ENCODE data around the gene EPS8L1. TPM values are rescaled to one million over a fixed set of nuclear protein-coding genes. Genes with fewer than 3 reads are reported as not detected.

Gene EPS8L1
- total and polyA plus RNA-seq, 2 donors = 3.0 to 8.1 TPM

DNA sequence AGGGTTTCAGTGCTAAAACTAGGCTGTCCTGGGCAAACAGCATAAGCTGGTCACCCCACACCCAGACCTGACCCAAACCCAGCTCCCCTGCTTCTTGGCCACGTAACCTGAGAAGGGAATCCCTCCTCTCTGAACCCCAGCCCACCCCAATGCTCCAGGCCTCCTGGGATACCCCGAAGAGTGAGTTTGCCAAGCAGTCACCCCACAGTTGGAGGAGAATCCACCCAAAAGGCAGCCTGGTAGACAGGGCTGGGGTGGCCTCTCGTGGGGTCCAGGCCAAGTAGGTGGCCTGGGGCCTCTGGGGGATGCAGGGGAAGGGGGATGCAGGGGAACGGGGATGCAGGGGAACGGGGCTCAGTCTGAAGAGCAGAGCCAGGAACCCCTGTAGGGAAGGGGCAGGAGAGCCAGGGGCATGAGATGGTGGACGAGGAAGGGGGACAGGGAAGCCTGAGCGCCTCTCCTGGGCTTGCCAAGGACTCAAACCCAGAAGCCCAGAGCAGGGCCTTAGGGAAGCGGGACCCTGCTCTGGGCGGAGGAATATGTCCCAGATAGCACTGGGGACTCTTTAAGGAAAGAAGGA lies 39.0 kb downstream of the EPS8L1 start:
- DNase-seq (ENCODE audit: extremely low spot score) = no peak
- no peak overlapping the region for H3K27ac ChIP-seq (ENCODE audit: low read depth)
- no peaks in the 10 kb centered on the region for H3K4me1 ChIP-seq (ENCODE audit: insufficient read depth)
- no peak overlapping the region for H3K4me3 ChIP-seq (ENCODE audit: low read depth, low read length)
- WGBS = 70% methylated on average over 9 of the region's 9 CpGs
- H3K36me3 ChIP-seq (ENCODE audit: insufficient read depth) = no peaks in the 10 kb centered on the region

DNA sequence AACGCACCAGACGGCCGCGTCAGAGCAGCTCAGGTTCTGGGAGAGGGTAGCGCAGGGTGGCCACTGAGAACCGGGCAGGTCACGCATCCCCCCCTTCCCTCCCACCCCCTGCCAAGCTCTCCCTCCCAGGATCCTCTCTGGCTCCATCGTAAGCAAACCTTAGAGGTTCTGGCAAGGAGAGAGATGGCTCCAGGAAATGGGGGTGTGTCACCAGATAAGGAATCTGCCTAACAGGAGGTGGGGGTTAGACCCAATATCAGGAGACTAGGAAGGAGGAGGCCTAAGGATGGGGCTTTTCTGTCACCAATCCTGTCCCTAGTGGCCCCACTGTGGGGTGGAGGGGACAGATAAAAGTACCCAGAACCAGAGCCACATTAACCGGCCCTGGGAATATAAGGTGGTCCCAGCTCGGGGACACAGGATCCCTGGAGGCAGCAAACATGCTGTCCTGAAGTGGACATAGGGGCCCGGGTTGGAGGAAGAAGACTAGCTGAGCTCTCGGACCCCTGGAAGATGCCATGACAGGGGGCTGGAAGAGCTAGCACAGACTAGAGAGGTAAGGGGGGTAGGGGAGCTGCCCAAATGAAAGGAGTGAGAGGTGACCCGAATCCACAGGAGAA lies 39.9 kb downstream of the EPS8L1 start:
- Histone ChIP-seq H3K36me3 (ENCODE audit: insufficient read depth) (no peaks in the 10 kb centered on the region), H3K4me3 (ENCODE audit: low read depth, low read length) (peak overlapping the region; percentile 96), H3K27ac (ENCODE audit: low read depth) (no peak overlapping the region), H3K4me1 (ENCODE audit: insufficient read depth) (no peaks in the 10 kb centered on the region)
- WGBS = 30% methylated on average over 13 of the region's 13 CpGs
- DNase-seq (ENCODE audit: extremely low spot score) = no peak

DNA sequence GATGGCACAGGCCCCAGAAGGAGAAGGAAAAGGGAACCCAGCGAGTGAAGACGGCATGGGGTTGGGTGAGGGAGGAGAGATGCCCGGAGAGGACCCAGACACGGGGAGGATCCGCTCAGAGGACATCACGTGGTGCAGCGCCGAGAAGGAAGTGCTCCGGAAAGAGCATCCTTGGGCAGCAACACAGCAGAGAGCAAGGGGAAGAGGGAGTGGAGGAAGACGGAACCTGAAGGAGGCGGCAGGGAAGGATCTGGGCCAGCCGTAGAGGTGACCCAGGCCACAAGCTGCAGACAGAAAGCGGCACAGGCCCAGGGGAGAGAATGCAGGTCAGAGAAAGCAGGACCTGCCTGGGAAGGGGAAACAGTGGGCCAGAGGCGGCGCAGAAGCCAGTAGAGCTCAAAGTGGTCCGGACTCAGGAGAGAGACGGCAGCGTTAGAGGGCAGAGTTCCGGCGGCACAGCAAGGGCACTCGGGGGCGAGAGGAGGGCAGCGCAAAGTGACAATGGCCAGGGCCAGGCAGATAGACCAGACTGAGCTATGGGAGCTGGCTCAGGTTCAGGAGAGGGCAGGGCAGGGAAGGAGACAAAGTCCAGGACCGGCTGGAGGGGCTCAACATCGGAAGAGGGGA lies 40.7 kb downstream of the EPS8L1 start:
- Histone ChIP-seq H3K4me1 (ENCODE audit: insufficient read depth) (no peaks in the 10 kb centered on the region), H3K27ac (ENCODE audit: low read depth) (peak overlapping the region; percentile 80), H3K36me3 (ENCODE audit: insufficient read depth) (no peaks in the 10 kb centered on the region), H3K4me3 (ENCODE audit: low read depth, low read length) (peak overlapping the region; percentile 96)
- DNase-seq (ENCODE audit: extremely low spot score) = no peak
- WGBS = under 1% methylated on average over 25 of the region's 25 CpGs

DNA sequence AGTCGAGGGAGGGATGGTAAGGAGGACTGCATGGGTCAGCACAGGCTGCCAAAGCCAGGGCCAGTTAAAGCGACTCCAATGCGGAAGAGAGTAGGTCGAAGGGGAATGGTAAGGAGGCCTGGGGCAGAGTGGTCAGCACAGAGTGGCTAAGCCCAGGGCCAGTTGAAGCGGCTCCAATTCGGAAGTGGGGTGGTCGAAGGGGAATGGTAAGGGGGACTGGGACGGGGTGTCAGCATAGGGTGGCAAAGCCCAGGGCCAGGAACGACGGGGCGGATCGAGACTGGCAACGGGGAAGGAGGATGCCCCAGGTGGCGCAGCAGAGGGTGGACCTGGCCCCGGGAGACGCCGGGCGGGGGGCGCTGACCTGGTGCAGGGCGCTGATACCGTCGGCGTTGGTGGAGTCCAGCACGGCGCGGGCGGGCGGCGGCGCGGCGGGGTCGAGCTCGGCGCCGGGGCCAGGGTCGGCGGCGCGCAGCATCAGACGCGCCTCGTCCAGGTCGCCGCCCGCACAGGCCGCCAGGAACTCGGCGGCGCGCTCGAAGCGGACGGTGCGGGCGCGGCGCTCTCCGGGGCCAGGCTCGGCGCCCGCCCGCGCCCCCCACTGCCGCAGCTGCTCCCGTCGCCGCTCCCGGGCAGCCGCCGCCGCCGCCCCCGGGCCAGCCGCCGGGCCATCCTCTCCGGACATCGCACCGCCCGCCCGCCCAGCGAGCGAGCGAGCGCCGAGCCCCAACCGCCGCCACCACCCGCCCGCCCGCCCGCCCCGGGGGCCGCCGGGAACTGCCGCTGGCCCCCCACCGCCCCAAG lies 41.4 kb downstream of the EPS8L1 start, which contains the start of gene PPP1R12C:
TSS of gene PPP1R12C (minus strand) at position 779 of the 804 bp plus-strand sequence. CDS start at position 685, 94 bp downstream.
- under 1% methylated on average over 97 of the region's 97 CpGs for WGBS
- Histone ChIP-seq H3K36me3 (ENCODE audit: insufficient read depth) (no peaks in the 10 kb centered on the region), H3K4me3 (ENCODE audit: low read depth, low read length) (peak within 1 kb of the TSS; percentile 96), H3K4me1 (ENCODE audit: insufficient read depth) (no peaks in the 10 kb centered on the region), H3K27ac (ENCODE audit: low read depth) (peak within 1 kb of the TSS; percentile 80)
- no peak for DNase-seq (ENCODE audit: extremely low spot score)

DNA sequence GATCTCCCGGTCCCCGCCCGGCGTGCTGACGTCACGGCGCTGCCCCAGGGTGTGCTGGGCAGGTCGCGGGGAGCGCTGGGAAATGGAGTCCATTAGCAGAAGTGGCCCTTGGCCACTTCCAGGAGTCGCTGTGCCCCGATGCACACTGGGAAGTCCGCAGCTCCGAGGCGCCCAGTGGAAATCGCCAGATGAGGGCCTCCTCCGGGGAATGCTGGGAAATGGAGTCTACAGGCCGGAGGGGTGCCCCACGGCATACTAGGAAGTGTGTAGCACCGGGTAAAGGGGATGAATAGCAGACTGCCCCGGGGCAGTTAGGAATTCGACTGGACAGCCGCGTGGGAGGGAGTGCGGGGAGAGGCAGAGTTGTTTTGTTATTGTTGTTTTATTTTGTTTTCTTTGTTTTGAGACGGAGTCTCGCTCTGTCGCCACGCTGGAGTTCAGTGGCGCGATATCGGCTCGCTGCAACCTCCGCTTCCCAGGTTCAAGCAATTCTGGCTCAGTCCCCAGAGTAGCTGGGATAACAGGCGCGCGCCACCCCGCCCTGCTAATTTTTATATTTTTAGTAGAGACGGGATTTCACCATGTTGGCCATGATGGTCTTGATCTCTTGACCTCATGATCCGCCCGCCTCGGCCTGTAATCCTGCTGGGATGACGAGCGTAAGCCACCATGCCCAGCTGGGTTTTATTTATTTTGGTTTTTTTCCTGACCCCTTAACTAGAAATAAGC lies 42.2 kb downstream of the EPS8L1 start:
- H3K27ac ChIP-seq (ENCODE audit: low read depth) = peak overlapping the region; percentile 35
- DNase-seq (ENCODE audit: extremely low spot score) = peak; percentile 95
- WGBS = under 1% methylated on average over 44 of the region's 44 CpGs
- peak overlapping the region; percentile 96 for H3K4me3 ChIP-seq (ENCODE audit: low read depth, low read length)
- H3K36me3 ChIP-seq (ENCODE audit: insufficient read depth) = no peaks in the 10 kb centered on the region
- H3K4me1 ChIP-seq (ENCODE audit: insufficient read depth) = no peaks in the 10 kb centered on the region

DNA sequence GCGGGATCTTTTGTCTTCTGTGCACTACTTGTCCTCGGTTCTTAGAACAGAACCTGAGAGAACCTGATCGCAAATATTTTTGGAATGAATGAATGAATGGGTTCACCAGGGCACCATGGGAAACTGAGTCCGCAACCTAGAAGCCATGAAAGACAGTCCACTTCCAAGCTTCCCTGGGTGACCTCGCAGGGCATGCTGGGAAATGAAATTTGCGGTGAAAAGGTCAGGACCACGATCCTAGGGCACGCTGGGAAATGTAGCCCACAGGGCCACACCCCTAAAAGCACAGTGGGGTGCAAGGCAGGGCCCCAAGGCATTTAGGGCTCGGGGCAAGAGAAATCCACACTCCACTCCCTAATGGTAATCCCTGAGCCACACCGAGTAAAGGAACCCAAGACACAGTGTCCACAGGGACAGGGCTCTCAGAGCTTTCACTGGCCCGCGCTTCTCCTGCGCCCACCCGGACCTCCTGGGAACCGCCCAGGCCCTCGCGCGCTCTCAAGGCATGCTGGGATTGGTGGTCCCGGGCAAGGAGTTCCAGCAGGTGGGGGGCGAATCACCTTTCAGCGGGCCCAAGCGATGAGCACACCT lies 42.8 kb downstream of the EPS8L1 start:
- H3K36me3 ChIP-seq (ENCODE audit: insufficient read depth) = no peaks in the 10 kb centered on the region
- H3K4me1 ChIP-seq (ENCODE audit: insufficient read depth) = no peaks in the 10 kb centered on the region
- no peak overlapping the region for H3K27ac ChIP-seq (ENCODE audit: low read depth)
- DNase-seq (ENCODE audit: extremely low spot score) = peak; percentile 10
- H3K4me3 ChIP-seq (ENCODE audit: low read depth, low read length) = peak overlapping the region; percentile 44
- WGBS = 11% methylated on average over 22 of the region's 22 CpGs

DNA sequence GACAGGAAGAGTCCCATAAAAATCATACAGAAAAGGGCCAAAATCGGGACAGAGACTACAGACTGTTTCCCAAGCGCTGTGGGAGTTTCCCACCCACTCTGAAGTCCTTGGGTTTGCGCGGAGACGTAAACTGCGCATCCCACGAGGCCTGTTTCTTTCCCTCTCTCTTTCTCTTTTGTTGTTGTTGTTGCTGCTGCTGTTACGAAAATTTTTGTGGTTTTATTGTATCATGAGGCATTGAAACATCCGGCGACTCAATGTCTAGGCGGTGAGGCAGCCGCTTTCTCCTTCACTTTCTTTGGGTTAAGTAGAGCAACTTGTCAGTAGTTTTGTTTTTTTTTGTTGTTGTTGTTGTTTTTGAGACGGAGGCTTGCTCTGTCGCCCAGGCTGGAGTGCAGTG lies 43.4 kb downstream of the EPS8L1 start:
- no peaks in the 10 kb centered on the region for H3K4me1 ChIP-seq (ENCODE audit: insufficient read depth)
- 74% methylated on average over 14 of the region's 14 CpGs for WGBS
- DNase-seq (ENCODE audit: extremely low spot score) = no peak
- H3K4me3 ChIP-seq (ENCODE audit: low read depth, low read length) = no peak overlapping the region
- no peaks in the 10 kb centered on the region for H3K36me3 ChIP-seq (ENCODE audit: insufficient read depth)
- H3K27ac ChIP-seq (ENCODE audit: low read depth) = no peak overlapping the region

DNA sequence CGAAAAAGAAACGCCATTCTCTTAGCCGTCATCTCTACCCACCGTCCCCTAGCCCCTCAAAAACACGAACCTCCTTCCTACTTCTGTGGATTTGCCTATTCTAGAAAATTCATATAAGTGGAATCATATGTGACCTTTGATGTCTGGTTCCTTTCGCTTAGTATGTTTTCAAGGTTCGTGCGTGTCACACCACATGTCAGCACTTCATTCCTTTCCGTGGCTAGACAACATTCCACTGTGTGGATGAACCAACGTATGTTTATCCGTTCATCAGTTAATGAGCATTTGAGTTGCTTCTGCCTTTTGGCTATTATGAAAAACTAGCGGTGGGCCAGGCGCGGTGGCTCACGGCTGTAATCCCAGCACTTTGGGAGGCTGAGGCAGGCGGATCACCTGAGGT lies 55.8 kb downstream of the EPS8L1 start:
- H3K4me1 ChIP-seq (ENCODE audit: insufficient read depth) = no peaks in the 10 kb centered on the region
- no peak overlapping the region for H3K4me3 ChIP-seq (ENCODE audit: low read depth, low read length)
- H3K27ac ChIP-seq (ENCODE audit: low read depth) = no peak overlapping the region
- WGBS = 71% methylated on average over 16 of the region's 16 CpGs
- no peak for DNase-seq (ENCODE audit: extremely low spot score)
- no peaks in the 10 kb centered on the region for H3K36me3 ChIP-seq (ENCODE audit: insufficient read depth)

DNA sequence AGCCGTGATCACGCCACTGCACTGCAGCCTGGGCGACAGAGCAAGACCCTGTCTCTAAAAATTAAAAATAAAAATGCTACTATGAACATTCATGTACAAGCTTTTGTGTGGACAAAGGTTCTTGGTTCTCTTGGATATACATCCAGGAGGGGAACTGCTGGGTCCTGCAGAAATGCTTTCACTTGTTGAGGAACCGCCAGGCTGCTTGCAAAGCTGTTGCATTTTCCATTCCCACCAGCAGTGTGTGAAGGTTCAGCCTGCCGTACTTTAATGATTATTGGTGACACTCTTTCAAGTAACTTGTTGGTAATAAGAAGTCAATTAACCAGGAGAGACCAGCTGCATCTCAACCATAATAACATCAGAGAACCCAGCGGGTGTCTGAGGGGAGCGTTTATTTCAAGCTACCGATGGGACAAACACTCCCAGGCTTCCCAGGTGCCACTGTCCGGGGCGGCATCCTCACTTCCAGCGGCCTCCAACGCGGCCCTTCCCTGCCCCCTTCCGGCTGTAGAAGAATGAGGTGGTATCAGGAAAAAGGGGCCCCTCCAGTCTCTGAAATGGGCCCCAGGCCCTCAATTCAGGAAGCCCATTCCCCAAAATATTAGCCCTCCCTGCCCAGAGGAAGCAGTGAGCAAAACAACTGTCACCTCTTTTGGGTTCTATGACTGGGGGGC lies 56.9 kb downstream of the EPS8L1 start:
- H3K27ac ChIP-seq (ENCODE audit: low read depth) = no peak overlapping the region
- 47% methylated on average over 14 of the region's 14 CpGs for WGBS
- H3K36me3 ChIP-seq (ENCODE audit: insufficient read depth) = no peaks in the 10 kb centered on the region
- no peaks in the 10 kb centered on the region for H3K4me1 ChIP-seq (ENCODE audit: insufficient read depth)
- no peak overlapping the region for H3K4me3 ChIP-seq (ENCODE audit: low read depth, low read length)
- DNase-seq (ENCODE audit: extremely low spot score) = no peak

DNA sequence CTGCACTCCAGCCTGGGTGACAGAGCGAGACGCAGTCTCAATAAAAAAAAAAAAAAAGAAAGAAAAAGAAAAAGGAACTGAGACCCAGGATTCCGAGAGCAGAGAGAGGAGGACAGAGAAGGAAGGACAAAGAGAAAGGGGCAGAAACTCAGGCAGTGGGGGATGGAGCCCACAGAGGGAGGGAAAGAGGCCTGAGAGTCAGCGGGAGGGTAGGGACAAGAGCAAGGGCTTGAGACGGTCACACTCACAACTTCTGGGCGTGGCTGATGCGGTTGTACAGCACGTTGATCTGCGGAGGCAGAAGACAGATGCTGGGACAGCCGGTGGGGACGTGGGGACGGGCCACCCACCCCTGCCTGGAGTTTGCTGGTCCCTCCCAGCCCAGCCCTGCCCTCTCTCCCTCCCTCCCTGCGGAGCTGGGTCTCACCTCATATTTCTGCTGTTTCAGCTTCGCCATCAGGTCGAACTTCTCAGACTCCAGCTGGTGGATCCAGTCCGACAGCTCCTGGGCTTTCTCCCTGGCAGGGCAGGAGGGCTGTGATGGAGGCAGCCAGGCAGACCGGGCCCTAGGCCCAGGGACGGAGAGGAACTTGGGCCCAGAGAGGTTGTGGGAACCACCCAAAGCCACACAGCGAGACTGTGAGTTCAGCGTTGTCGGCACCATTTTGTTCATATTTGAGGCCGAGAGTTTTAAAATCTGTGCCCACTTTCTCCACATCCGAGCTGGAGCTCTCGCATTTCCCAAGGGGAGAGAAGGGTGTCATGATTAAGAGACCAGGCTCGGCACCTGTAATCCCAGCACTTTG lies 58.2 kb downstream of the EPS8L1 start:
- Histone ChIP-seq H3K36me3 (ENCODE audit: insufficient read depth) (no peaks in the 10 kb centered on the region), H3K4me3 (ENCODE audit: low read depth, low read length) (no peak overlapping the region), H3K27ac (ENCODE audit: low read depth) (no peak overlapping the region), H3K4me1 (ENCODE audit: insufficient read depth) (no peaks in the 10 kb centered on the region)
- DNase-seq (ENCODE audit: extremely low spot score) = no peak
- WGBS = 63% methylated on average over 25 of the region's 25 CpGs

DNA sequence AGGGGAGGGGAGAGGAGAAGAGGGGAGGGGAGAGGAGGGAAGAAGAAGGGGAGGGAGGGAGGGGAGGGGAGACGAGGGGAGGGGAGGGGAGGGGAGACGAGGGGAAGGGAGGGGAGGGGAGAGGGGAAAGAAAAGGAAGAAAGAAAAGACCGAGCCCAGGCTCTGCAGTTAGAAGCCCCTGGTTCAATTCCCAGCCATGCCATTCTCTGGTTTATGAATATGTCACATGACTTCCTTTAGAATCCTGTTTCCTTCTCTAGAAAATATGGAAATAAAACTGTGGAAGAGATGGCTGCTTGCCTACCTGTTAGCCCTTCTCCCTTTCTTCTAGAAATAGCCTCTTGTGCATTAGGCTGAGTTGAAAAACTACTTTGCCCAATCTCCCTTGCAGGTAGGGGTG lies 59.1 kb downstream of the EPS8L1 start:
- H3K4me3 ChIP-seq (ENCODE audit: low read depth, low read length) = no peak overlapping the region
- no peak for DNase-seq (ENCODE audit: extremely low spot score)
- no peaks in the 10 kb centered on the region for H3K4me1 ChIP-seq (ENCODE audit: insufficient read depth)
- 5% methylated on average over 2 of the region's 3 CpGs for WGBS
- H3K36me3 ChIP-seq (ENCODE audit: insufficient read depth) = no peaks in the 10 kb centered on the region
- no peak overlapping the region for H3K27ac ChIP-seq (ENCODE audit: low read depth)

Measured in urinary bladder (tissue), 4 donors.